ENCODE results near the gene DR1. TPM values are rescaled to one million over a fixed set of nuclear protein-coding genes. Genes with fewer than 3 reads are reported as not detected.

Gene DR1
- total and polyA plus RNA-seq, 2 of the 8 experiments (the other 6 are each of a cell fraction or from before 2014, with no cell fraction given), result 13.1 to 62.3 TPM

DNA sequence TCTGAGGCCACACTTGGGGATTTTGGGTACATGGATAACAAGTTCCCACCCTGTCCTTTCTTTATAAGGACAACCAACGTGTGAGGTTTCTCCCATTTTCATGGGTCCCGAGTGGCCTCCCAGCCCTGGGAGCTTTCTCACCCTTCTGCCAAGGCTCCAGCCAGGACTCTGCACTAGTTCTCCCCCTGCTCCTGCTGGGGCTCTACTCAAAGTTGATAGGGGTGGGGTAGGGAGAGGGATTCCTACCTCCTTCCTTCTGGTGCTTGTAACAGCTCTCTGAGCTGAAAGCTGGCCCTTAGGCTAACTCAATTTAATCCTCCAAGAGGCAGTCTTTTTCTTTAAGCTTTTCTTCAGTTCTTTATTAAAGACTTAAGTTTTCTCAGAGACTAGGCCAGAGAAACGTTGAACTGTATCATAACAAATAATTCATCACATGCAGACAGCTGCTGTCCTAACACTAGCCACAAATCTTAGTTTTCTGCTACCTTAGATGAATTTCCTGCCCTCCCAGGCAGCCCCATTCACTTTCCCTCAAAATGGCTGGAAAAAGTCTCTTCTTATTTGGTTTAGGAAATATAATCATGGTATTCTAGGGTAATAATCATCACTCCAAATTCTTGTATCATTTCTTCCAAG is 22.4 kb upstream of the DR1 start:
- 91% methylated on average over 3 of the region's 3 CpGs; no CpG with 5 or more reads in 1 of the 2 experiments for WGBS, 2 experiments (ENCODE audit: extremely low coverage in 1 of 2, insufficient coverage in 1 of 2, insufficient read length in 1 of 2, insufficient replicate concordance in 2 of 2, low coverage in 1 of 2, low lambda C conversion rate in 2 of 2, missing lambda C conversion rate in 1 of 2)
- Histone ChIP-seq H4K8ac (ENCODE audit: extremely low read depth, insufficient read depth, low read length) (no peak overlapping the region), H2AFZ (ENCODE audit: low read length) (no peak overlapping the region), H3K23me2 (ENCODE audit: low read depth, low read length) (no peaks in the 10 kb centered on the region), H3K9me3 (ENCODE audit: insufficient read depth in 2 of 2, low read depth in 1 of 2, low read length in 1 of 2) (peaks cover 4 to 10% of the 10 kb centered on the region in 2 experiments; a peak in 1 of 4 replicates), H4K91ac (replicated peaks; ENCODE audit: insufficient read length, low read length) (no peak overlapping the region), H3K4me2 (ENCODE audit: insufficient read depth in 1 of 2, low read depth in 2 of 2, low read length in 2 of 2) (no peak overlapping the region), H3K79me1 (ENCODE audit: low read depth, low read length) (no peaks in the 10 kb centered on the region), H2BK20ac (ENCODE audit: low read length) (no peak overlapping the region), H3K56ac (replicated peaks; ENCODE audit: insufficient read length, low read depth, low read length) (no peak overlapping the region), H3K4me1 (replicated peaks in 1 of 4; ENCODE audit: control insufficient read depth in 3 of 4, insufficient read depth in 4 of 4, low read length in 3 of 4) (peaks cover 0 to 6% (median 0%) of the 10 kb centered on the region in 4 experiments; a peak in 1 of 7 replicates), H3K4me3 (ENCODE audit: extremely low read depth in 1 of 4, insufficient read depth in 2 of 4, low read depth in 3 of 4, low read length in 4 of 4) (no peak overlapping the region), H2AK5ac (ENCODE audit: low read depth, low read length) (no peak overlapping the region), H4K5ac (ENCODE audit: insufficient read length, low read depth, low read length) (no peak overlapping the region), H3K14ac (ENCODE audit: insufficient read length) (no peak overlapping the region), H3K79me2 (ENCODE audit: control insufficient read depth in 1 of 2, insufficient read depth in 2 of 2, low read length in 2 of 2) (no peaks in the 10 kb centered on the region), H2BK15ac (ENCODE audit: low read length) (no peak overlapping the region), H2BK120ac (replicated peaks; ENCODE audit: low read depth, low read length) (no peak overlapping the region), H4K20me1 (replicated peaks in 1 of 2; ENCODE audit: control insufficient read depth in 1 of 2, insufficient read depth in 2 of 2, low read length in 2 of 2) (no peaks in the 10 kb centered on the region), H3K23ac (ENCODE audit: insufficient read length) (no peak overlapping the region), H3K27ac (ENCODE audit: low read depth, low read length) (no peak overlapping the region), H3K4ac (replicated peaks; ENCODE audit: insufficient read length, low read depth, low read length) (no peak overlapping the region), H2BK5ac (ENCODE audit: low read depth, low read length) (no peak overlapping the region), H3K18ac (ENCODE audit: extremely low read depth, low read length) (no peak overlapping the region), H3K27me3 (replicated peaks in 1 of 4; ENCODE audit: control insufficient read depth in 3 of 4, extremely low read depth in 1 of 4, insufficient read depth in 3 of 4, low read length in 3 of 4) (no peaks in the 10 kb centered on the region), H3K9ac (replicated peaks in 1 of 4; ENCODE audit: extremely low read depth in 1 of 4, low read depth in 3 of 4, low read length in 3 of 4) (no peak overlapping the region), H3K36me3 (ENCODE audit: control insufficient read depth in 2 of 4, insufficient read depth in 4 of 4, low read length in 3 of 4) (no peaks in the 10 kb centered on the region), H2BK12ac (ENCODE audit: low read depth, low read length) (no peak overlapping the region)
- POLR2A ChIA-PET (ENCODE audit: partially characterized antibody), result interaction anchor here (0.6 to 1.7 kb wide), 2 partner anchors 22 to 814 kb away, joined by 3 to 5 read pairs; partner anchors contain the start of gene DR1
- CTCF ChIA-PET (ENCODE audit: partially characterized antibody), result interaction anchor here (1.2 to 1.6 kb wide), 4 partner anchors 10 to 19 kb away, joined by 3 to 7 read pairs (median 4); no protein-coding TSS in a partner anchor
- no peak for DNase-seq (ENCODE audit: low read depth in 1 of 2, low spot score in 2 of 2)
- FAIRE-seq, result no peak
- no peak for TF ChIP-seq BRCA1 (IDR thresholded peaks at IDR 0.05; ENCODE audit: low read depth, low read length)
- no peak for TF ChIP-seq BACH1 (IDR thresholded peaks at IDR 0.05; ENCODE audit: low read length)
- TF ChIP-seq BCL11A (IDR thresholded peaks at IDR 0.05; ENCODE audit: low read depth in 2 of 2, low read length in 2 of 2), result no peak
- no peak for TF ChIP-seq SUZ12 (IDR thresholded peaks at IDR 0.05; ENCODE audit: low read length)
- no peak for TF ChIP-seq SIX5 (IDR thresholded peaks at IDR 0.05; ENCODE audit: low read depth, low read length)
- TF ChIP-seq CBX8 (IDR thresholded peaks at IDR 0.05; ENCODE audit: borderline replicate concordance, low read depth, low read length), result no peak
- TF ChIP-seq SRF (IDR thresholded peaks at IDR 0.05; ENCODE audit: low read depth, low read length), result no peak
- TF ChIP-seq SP1 (IDR thresholded peaks at IDR 0.05; ENCODE audit: low read depth, low read length), result no peak
- TF ChIP-seq HDAC6 (IDR thresholded peaks at IDR 0.05; ENCODE audit: low read depth, low read length), result no peak
- TF ChIP-seq SAP30 (IDR thresholded peaks at IDR 0.05; ENCODE audit: insufficient read depth, insufficient replicate concordance, low read length), result no peak
- TF ChIP-seq CHD1 (IDR thresholded peaks at IDR 0.05; ENCODE audit: low read depth, low read length), result no peak
- TF ChIP-seq ATF2 (IDR thresholded peaks at IDR 0.05; ENCODE audit: low read length), result no peak
